Lung (tissue), 12 donors: Measurements from ENCODE around the gene GOLGA8N. TPM values are rescaled to one million over a fixed set of nuclear protein-coding genes. Genes with fewer than 3 reads are reported as not detected.

ENCODE experiments used
- ATAC-seq: fragments of 200-7000 bp; cut with Tn5 transposase; one replicate; pipeline ENCODE4 v1.9.1; 2020; ENCODE audit warnings: moderate number of reproducible peaks; ENCODE audit not compliant: insufficient read depth, low FRiP score
- DNase-seq, 3 donors: peaks; one replicate each; pipeline ENCODE4 v3.0.0-alpha.2; 2013 to 2017
- H3K27ac ChIP-seq, 2 donors: one replicate each; pipeline ENCODE4 v1.5.1; 2013; ENCODE audit warnings: mild to moderate bottlenecking in 2 of 2, moderate library complexity in 2 of 2, control low read depth in 1 of 2, inconsistent platforms in 1 of 2, low read depth in 1 of 2, low read length in 1 of 2
- H3K27me3 ChIP-seq, 3 donors: one replicate each; pipeline ENCODE4 v1.5.1; 2013; ENCODE audit warnings: low read length in 2 of 3; ENCODE audit not compliant: control insufficient read depth in 3 of 3, insufficient read depth in 3 of 3
- H3K36me3 ChIP-seq, 4 donors: one replicate each; pipeline ENCODE4 v1.5.1; 2013; ENCODE audit warnings: low read length in 4 of 4, mild to moderate bottlenecking in 1 of 4, moderate library complexity in 1 of 4; ENCODE audit not compliant: control insufficient read depth in 4 of 4, insufficient read depth in 4 of 4
- H3K4me1 ChIP-seq, 5 donors: one replicate each; pipeline ENCODE4 v1.5.1; 2013; ENCODE audit warnings: low read length in 5 of 5, mild to moderate bottlenecking in 2 of 5, moderate library complexity in 1 of 5; ENCODE audit not compliant: control insufficient read depth in 5 of 5, insufficient read depth in 5 of 5
- H3K4me3 ChIP-seq: one replicate; pipeline ENCODE4 v1.5.1; 2013; ENCODE audit warnings: mild to moderate bottlenecking, control low read depth, moderate library complexity
- H3K9ac ChIP-seq, 2 donors: one replicate each; pipeline ENCODE4 v1.5.1; 2013; ENCODE audit warnings: low read length in 2 of 2, control low read depth in 1 of 2; ENCODE audit not compliant: insufficient read depth in 1 of 2
- H3K9me3 ChIP-seq, 4 donors: one replicate each; pipeline ENCODE4 v1.5.1; 2013; ENCODE audit warnings: low read length in 3 of 4, mild to moderate bottlenecking in 1 of 4, moderate library complexity in 1 of 4; ENCODE audit not compliant: control insufficient read depth in 4 of 4, insufficient read depth in 3 of 4
- CTCF ChIP-seq: IDR thresholded peaks from 2 replicates; pipeline ENCODE4 v1.5.1; 2012; ENCODE audit warnings: mild to moderate bottlenecking; ENCODE audit errors: control extremely low read depth, extremely low read depth
- WGBS, 2 donors: extraction: QIAGEN DNeasy Blood & Tissue Kit; methylation state at CpG; one replicate each; pipeline ENCODE4 v1.1.7; 2013; 5-methylcytosine and 5-hydroxymethylcytosine counted together
- polyA plus RNA-seq, 2 donors: library from polyadenylated mRNA; stranded (reverse); fragments of 200-250 nt; gene quantifications; one replicate each; pipeline ENCODE4 v1.2.1, GENCODE V29; 2013
- total RNA-seq, 2 donors: library from RNA; depleted of rRNA in 1 of 2; stranded (reverse); fragments of >200 nt in 1 of 2; gene quantifications; one replicate each; pipeline ENCODE4 v1.2.1, GENCODE V29; 2014 to 2021
- donor health status: control.
- donor health status: control.
- donor health status: Bipolar disorder and iron deficiency.
- donor health status: healthy.
- donor health status: DM: yes; HTN: yes; CAD: no.

Gene GOLGA8N
- total and polyA plus RNA-seq, 4 donors = 2.0 to 19.0 (median 11.3) TPM

DNA sequence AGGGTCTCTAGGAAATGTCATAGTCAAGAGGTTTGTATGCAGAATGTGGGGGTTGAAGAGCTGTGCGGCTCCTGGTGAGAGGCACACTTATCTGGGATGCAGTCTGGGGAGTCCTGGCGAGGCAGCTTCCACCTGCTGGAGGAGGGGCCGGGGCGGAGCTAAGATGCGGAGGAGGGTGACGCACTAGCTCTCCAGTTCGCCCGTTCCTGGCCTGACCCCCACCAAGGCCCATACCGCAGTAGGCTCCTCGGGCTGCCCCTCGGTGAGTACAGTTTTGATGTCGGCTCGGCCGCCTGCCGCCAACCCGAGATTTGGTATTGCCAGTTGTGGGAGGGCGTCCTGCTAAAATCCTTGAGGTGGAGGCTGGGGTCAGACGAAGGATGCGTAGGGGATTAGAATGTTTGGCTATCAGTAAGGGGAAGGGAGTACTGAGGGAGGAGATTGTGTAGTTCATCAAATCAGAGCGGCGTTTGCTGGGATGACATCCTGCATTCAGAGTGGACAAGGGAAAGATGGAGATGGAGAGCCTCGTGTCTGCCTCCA, 48.3 kb downstream of the GOLGA8N start, which contains the start of gene SCG5:
Gene SCG5, plus strand, starts transcription at position 194 of the 543 bp plus-strand sequence. CDS start 1,883 bp downstream, outside the sequence.
- DNase-seq (peak; percentile 53 to 71 (median 58)), ATAC-seq (no peak)
- TF ChIP-seq CTCF = no peak
- peak within 1 kb of the TSS; percentile 50 to 71 for H3K9ac ChIP-seq
- no peak within 1 kb of the TSS for H3K4me3 ChIP-seq
- H3K4me1 ChIP-seq = peaks cover 0 to 5% (median 0%) of the 10 kb centered on the region in 5 donors
- H3K36me3 ChIP-seq = peaks cover 0 to 7% (median under 1%) of the 10 kb centered on the region in 4 donors
- peaks cover 0 to 1% (median 0%) of the 10 kb centered on the region in 4 donors for H3K9me3 ChIP-seq
- 21 to 24% methylated on average over 22 of the region's 22 CpGs for WGBS, 2 donors
- H3K27ac ChIP-seq = no peak within 1 kb of the TSS
- H3K27me3 ChIP-seq = no peaks in the 10 kb centered on the region

- no peak for TF ChIP-seq CTCF
- H3K36me3 ChIP-seq = peaks cover 0 to 2% (median 0%) of the 10 kb centered on the region in 4 donors
- H3K27me3 ChIP-seq = no peaks in the 10 kb centered on the region
- peaks cover 0 to 1% (median 0%) of the 10 kb centered on the region in 4 donors for H3K9me3 ChIP-seq
- peaks cover 0 to 5% (median 0%) of the 10 kb centered on the region in 5 donors for H3K4me1 ChIP-seq
- no peak for DNase-seq
- WGBS, 2 donors = 64 to 74% methylated on average over 5 of the region's 5 CpGs
- ATAC-seq = no peak
- no peak overlapping the region for H3K27ac ChIP-seq
- H3K4me3 ChIP-seq = no peak overlapping the region
- H3K9ac ChIP-seq = no peak overlapping the region
Observed at GRCh38 chr15:32642667-32643435, 49.6 kb downstream of the GOLGA8N start.

DNA sequence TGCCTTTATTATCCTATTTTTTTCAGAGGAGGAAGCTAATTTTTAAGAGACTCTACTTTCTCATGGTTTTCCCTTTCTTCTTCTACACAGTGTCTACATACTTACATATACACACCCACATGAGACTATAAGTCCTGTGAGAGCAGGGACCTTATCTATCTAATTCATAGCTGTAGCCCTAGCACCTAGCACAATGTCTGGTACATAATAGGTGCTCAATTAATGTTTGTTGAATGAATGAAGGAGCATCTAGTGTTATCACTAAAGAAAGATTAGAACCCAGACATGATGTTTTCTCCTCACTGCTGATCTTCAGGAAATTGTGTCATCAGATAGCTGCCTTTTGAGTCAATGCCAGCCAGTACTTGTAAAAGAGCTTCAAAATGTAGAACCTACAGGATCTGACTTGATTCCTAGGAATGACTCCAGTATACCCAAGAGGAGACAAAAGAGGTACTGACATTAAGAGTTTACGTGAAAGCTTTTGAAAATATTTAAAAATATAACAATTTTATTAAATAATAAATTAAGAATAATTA, 50.7 kb downstream of the GOLGA8N start:
- ATAC-seq = no peak
- WGBS, 2 donors = 94 to 97% methylated on average over 1 of the region's 1 CpG

More for the DNA sequence above, 50.7 kb downstream of the GOLGA8N start:
- DNase-seq = no peak
- TF ChIP-seq CTCF = no peak
- peaks cover 0 to 2% (median 0%) of the 10 kb centered on the region in 4 donors for H3K36me3 ChIP-seq
- no peak overlapping the region for H3K9ac ChIP-seq
- H3K27ac ChIP-seq = no peak overlapping the region
- H3K4me1 ChIP-seq = peaks cover 0 to 5% (median 0%) of the 10 kb centered on the region in 5 donors
- H3K9me3 ChIP-seq = peaks cover 0 to 1% (median 0%) of the 10 kb centered on the region in 4 donors
- no peak overlapping the region for H3K4me3 ChIP-seq
- H3K27me3 ChIP-seq = no peaks in the 10 kb centered on the region
